ENCODE measurements around the gene WWOX. TPM values are rescaled to one million over a fixed set of nuclear protein-coding genes. Genes with fewer than 3 reads are reported as not detected.
"Not testable (repeated sequence)": the region's sequence is repeated elsewhere in the genome, so short reads cannot be mapped to it uniquely, and the experiment has no call there.

WWOX gene
- total RNA-seq, 2 donors from 2014 or later: 33.8 to 82.5 TPM

DNA sequence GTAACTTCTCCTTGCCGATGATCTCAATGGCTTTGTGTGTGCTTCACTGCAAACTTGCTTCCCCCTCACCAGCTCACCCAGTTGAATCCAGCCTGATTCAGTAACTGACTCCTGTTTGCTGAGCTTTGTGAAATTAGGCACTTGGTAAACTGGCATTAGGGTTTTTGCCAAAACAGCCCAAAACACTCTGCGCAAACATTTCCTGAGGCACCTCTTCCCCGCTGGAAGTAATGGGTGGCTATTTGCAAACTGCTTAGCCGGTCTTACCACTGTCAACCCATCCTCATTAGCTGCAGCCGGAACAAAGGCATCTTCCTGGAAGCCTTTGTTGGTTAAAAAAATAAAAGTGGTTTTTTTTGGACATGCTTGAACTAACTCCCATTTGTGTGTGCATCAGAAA is 1147.9 kb downstream of the WWOX start:
- no peak for DNase-seq (ENCODE audit: low spot score)
- Histone ChIP-seq H3K4me1 (ENCODE audit: control insufficient read depth in 1 of 2, low read depth in 2 of 2) (no peaks in the 10 kb centered on the region), H3K9me3 (no peaks in the 10 kb centered on the region), H3K27me3 (replicated peaks; ENCODE audit: insufficient read depth) (no peaks in the 10 kb centered on the region), H3K27ac (no peak overlapping the region), H3K36me3 (no peaks in the 10 kb centered on the region), H3K4me3 (no peak overlapping the region)
- TF ChIP-seq, protein P1, sequence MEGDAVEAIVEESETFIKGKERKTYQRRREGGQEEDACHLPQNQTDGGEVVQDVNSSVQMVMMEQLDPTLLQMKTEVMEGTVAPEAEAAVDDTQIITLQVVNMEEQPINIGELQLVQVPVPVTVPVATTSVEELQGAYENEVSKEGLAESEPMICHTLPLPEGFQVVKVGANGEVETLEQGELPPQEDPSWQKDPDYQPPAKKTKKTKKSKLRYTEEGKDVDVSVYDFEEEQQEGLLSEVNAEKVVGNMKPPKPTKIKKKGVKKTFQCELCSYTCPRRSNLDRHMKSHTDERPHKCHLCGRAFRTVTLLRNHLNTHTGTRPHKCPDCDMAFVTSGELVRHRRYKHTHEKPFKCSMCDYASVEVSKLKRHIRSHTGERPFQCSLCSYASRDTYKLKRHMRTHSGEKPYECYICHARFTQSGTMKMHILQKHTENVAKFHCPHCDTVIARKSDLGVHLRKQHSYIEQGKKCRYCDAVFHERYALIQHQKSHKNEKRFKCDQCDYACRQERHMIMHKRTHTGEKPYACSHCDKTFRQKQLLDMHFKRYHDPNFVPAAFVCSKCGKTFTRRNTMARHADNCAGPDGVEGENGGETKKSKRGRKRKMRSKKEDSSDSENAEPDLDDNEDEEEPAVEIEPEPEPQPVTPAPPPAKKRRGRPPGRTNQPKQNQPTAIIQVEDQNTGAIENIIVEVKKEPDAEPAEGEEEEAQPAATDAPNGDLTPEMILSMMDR (IDR thresholded peaks at IDR 0.05): no peak
- ATAC-seq (ENCODE audit: insufficient number of reproducible peaks, low FRiP score, low read depth): no peak

DNA sequence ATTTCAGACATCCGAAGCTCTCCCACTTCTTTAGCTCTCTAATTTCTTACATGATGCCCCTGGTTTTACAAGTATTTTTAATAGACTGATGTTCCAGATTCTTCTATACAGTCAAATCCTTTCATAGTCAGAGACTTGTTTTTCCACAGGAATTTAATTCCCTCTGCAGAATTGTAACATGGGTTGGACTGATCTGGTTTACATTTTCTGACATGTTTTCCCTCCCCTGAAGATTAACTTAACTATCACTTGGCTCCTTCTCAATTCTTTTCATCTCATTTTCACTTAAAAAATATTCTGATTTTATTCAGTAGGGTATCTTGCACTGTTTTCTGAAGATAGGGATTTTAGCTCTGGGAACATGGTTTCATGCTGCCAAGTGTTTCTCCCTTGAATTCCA is 1148.9 kb downstream of the WWOX start:
- Histone ChIP-seq H3K27me3 (replicated peaks; ENCODE audit: insufficient read depth) (no peaks in the 10 kb centered on the region), H3K27ac (no peak overlapping the region), H3K9me3 (no peaks in the 10 kb centered on the region), H3K4me1 (ENCODE audit: control insufficient read depth in 1 of 2, low read depth in 2 of 2) (no peaks in the 10 kb centered on the region), H3K4me3 (no peak overlapping the region), H3K36me3 (no peaks in the 10 kb centered on the region)
- no peak for DNase-seq (ENCODE audit: low spot score)
- TF ChIP-seq, protein P1 (IDR thresholded peaks at IDR 0.05): no peak
- no peak for ATAC-seq (ENCODE audit: insufficient number of reproducible peaks, low FRiP score, low read depth)

DNA sequence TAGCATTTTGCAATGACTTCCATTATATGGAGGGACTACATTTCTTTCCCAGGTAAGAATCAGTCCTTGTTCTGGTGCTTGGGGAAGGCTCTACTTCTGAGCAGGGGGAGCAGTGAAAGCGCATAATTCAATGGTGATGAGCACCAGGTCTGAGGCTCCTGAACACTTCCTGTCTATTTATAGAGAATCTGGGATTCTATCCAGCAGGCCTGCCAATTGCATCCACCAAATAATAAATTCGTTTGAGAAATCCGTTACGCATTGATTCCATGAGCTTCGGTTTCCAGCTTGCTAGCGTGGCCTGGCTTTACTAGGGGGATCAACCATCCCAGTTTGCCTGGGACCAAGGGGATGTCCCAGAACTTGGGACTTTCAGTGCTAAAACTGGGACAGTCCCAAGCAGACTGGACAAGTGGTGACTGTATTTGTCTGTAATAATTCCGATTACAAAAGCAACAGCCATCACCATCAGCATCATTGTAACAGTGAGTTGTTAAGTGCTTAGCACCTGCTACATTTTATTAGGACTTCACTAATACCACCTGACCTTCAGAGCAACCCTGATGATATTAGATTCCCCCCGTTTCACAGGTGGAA is 1151.1 kb downstream of the WWOX start:
- DNase-seq (ENCODE audit: low spot score): no peak
- no peak for ATAC-seq (ENCODE audit: insufficient number of reproducible peaks, low FRiP score, low read depth)

DNA sequence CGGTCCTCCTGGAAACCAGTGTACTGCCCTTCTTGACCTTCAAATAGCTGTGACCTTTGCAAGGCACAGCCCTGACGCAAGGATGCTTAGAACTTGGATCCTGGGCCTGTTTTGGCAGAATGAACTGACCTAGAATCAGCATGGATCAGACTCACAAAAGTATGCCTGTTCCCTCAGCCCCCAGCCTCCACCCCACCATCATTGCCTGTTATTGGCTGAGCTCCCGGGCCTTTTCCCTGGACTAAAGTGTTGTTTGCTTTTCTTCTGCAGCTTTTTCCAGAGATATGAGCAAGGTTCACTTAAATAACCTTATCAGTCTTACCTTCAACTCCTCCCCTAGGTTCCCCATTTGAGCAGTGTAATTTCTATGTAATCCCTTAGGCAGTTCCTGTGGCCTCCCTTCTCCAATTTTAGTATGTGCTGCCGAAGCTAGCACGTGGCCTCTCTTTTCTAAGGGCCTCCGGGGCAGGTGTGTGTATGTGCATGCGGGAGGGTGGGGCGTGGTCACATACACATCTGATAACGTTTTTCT is 1153.7 kb downstream of the WWOX start:
- Histone ChIP-seq H3K27me3 (replicated peaks; ENCODE audit: insufficient read depth) (no peaks in the 10 kb centered on the region), H3K4me3 (no peak overlapping the region), H3K36me3 (no peaks in the 10 kb centered on the region), H3K4me1 (ENCODE audit: control insufficient read depth in 1 of 2, low read depth in 2 of 2) (no peaks in the 10 kb centered on the region), H3K9me3 (no peaks in the 10 kb centered on the region), H3K27ac (no peak overlapping the region)
- DNase-seq (ENCODE audit: low spot score) (no peak), ATAC-seq (ENCODE audit: insufficient number of reproducible peaks, low FRiP score, low read depth) (no peak)
- TF ChIP-seq, protein P1 (IDR thresholded peaks at IDR 0.05): no peak

More for the DNA sequence above, 1151.1 kb downstream of the WWOX start:
- Histone ChIP-seq H3K4me1 (ENCODE audit: control insufficient read depth in 1 of 2, low read depth in 2 of 2) (no peaks in the 10 kb centered on the region), H3K27ac (no peak overlapping the region), H3K36me3 (no peaks in the 10 kb centered on the region), H3K4me3 (no peak overlapping the region), H3K27me3 (replicated peaks; ENCODE audit: insufficient read depth) (no peaks in the 10 kb centered on the region), H3K9me3 (no peaks in the 10 kb centered on the region)
- TF ChIP-seq, protein P1 (IDR thresholded peaks at IDR 0.05): no peak

DNA sequence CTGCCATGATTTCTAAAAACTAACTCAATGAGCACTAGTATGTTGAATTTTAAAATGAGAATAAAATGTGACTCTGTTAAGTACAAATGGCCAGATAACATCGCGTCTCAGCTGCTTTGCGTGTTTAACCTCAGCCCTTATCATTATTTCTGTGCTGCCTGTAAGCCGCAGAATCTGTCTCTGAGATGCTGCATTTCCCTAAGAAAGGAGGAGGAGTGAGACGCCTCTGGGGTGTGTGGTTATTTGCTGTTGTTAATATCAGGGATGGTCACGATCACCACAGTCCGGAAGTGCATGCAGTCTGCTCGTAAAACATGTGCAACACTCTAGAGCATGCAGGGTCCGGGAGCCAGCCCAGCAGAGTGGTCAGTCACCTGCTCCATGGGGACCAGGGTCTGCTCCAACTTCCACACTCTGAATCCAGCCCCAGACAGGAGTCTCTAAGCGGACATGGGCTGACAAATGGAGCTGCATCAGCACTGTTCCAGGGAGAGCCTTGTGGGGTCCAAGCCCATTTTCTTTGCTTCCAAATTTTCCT is 1158.6 kb downstream of the WWOX start:
- H3K27me3 ChIP-seq (replicated peaks; ENCODE audit: insufficient read depth): no peaks in the 10 kb centered on the region
- TF ChIP-seq, protein P1 (IDR thresholded peaks at IDR 0.05): no peak
- no peaks in the 10 kb centered on the region for H3K36me3 ChIP-seq
- no peak overlapping the region for H3K27ac ChIP-seq
- H3K4me1 ChIP-seq (ENCODE audit: control insufficient read depth in 1 of 2, low read depth in 2 of 2): peaks cover 0 to 8% of the 10 kb centered on the region in 2 donors
- ATAC-seq (ENCODE audit: insufficient number of reproducible peaks, low FRiP score, low read depth): no peak
- H3K4me3 ChIP-seq: no peak overlapping the region
- H3K9me3 ChIP-seq: no peaks in the 10 kb centered on the region
- no peak for DNase-seq (ENCODE audit: low spot score)

DNA sequence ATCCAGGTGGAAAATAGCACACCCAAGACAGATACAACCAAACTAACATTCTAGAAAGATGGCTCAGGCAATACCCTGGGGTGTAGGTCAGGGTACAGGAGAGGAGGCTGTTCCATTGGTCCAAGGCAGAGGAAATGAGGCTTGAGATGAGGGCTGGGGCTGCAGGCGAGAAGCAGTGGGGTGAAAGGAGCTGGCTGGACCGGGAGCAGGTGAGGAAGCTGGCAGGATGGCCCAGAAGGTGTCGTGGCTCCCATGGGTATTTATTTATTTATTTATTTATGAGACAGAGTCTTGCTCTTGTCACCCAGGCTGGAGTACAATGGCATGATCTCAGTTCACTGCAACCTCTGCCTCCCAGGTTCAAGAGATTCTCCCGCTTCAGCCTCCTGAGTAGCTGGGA is 1161.4 kb downstream of the WWOX start:
- not testable (repeated sequence) for H3K36me3 ChIP-seq; H3K4me1 ChIP-seq (ENCODE audit: control insufficient read depth in 1 of 2, low read depth in 2 of 2); H3K27me3 ChIP-seq (replicated peaks; ENCODE audit: insufficient read depth); H3K9me3 ChIP-seq; H3K27ac ChIP-seq; DNase-seq (ENCODE audit: low spot score); H3K4me3 ChIP-seq; ATAC-seq (ENCODE audit: insufficient number of reproducible peaks, low FRiP score, low read depth)
